Calu3 (cell line): ENCODE measurements around the gene NRCAM. TPM values are rescaled to one million over a fixed set of nuclear protein-coding genes. Genes with fewer than 3 reads are reported as not detected.

Experiments used
- BruUV-seq: library from RNA; stranded (reverse); fragments of 400-500 nt; replicated peaks from 2 replicates; lab custom pipeline; 2021; lab: Mats Ljungman, UMichigan
- CTCF ChIA-PET: fragments of 300-600 bp; sonication (Branson Sonifier 250); formaldehyde crosslinking; loops from one replicate; lab custom pipeline; 2022; ENCODE audit warnings: antibody characterized with exemption; lab: Charles Lee
- DNase-seq: peaks from one replicate; pipeline ENCODE4 v3.0.0; 2022
- H3K27ac Mint-ChIP-seq: one replicate; pipeline ENCODE4 v1.8.0; 2022; ENCODE audit warnings: mixed read lengths; ENCODE audit not compliant: unreplicated experiment
- H3K27me3 Mint-ChIP-seq: one replicate; pipeline ENCODE4 v1.8.0; 2022; ENCODE audit warnings: mixed read lengths; ENCODE audit not compliant: unreplicated experiment
- H3K36me3 Mint-ChIP-seq: one replicate; pipeline ENCODE4 v1.8.0; 2022; ENCODE audit warnings: mild to moderate bottlenecking, moderate library complexity, mixed read lengths; ENCODE audit not compliant: insufficient read depth, unreplicated experiment
- H3K4me1 Mint-ChIP-seq: one replicate; pipeline ENCODE4 v1.8.0; 2022; ENCODE audit warnings: mild to moderate bottlenecking, low read depth, mixed read lengths; ENCODE audit not compliant: unreplicated experiment
- H3K4me3 Mint-ChIP-seq: one replicate; pipeline ENCODE4 v1.8.0; 2022; ENCODE audit warnings: mild to moderate bottlenecking, low read depth, moderate library complexity, mixed read lengths; ENCODE audit not compliant: unreplicated experiment
- H3K9me3 Mint-ChIP-seq: one replicate; pipeline ENCODE4 v1.8.0; 2022; ENCODE audit warnings: low read depth, mixed read lengths; ENCODE audit not compliant: unreplicated experiment
- CTCF ChIP-seq: fragments of 200-600 bp; IDR thresholded peaks from one replicate; pipeline ENCODE4 v1.8.0; 2022; ENCODE audit warnings: antibody characterized with exemption; ENCODE audit not compliant: unreplicated experiment
- intact Hi-C: fragments of 100-400 bp; cut with micrococcal nuclease; formaldehyde crosslinking; loops from one replicate; pipeline ENCODE4 v1.10.0; 2022; ENCODE audit not compliant: unreplicated experiment
- total RNA-seq: library from RNA; stranded (reverse); gene quantifications from 2 replicates; pipeline ENCODE4 v1.2.3, GENCODE V29; 2022

The NRCAM gene
- total RNA-seq, 1 experiment from 2014 or later, result 15.0 TPM

GRCh38 chr7:108118959-108119358 lies 337.3 kb downstream of the NRCAM start:
- Mint-ChIP-seq H3K4me3 (no peak overlapping the region), H3K36me3 (no peaks in the 10 kb centered on the region)

GRCh38 chr7:108114117-108114841 lies 342.0 kb downstream of the NRCAM start:
- no peak overlapping the region for H3K27ac Mint-ChIP-seq
- no TSS peak for BruUV-seq
- no peaks in the 10 kb centered on the region for H3K9me3 Mint-ChIP-seq
- H3K36me3 Mint-ChIP-seq, result no peaks in the 10 kb centered on the region
- no peaks in the 10 kb centered on the region for H3K27me3 Mint-ChIP-seq
- CTCF ChIA-PET, result interaction anchor here (0.6 to 1.7 kb wide), 2 partner anchors 19 to 32 kb away, joined by 5 read pairs; no protein-coding TSS in a partner anchor
- TF ChIP-seq CTCF, result peak; percentile 58
- DNase-seq, result peak; percentile 19
- intact Hi-C loops, result loop anchor here (1.0 kb wide), 2 partner anchors 32 to 383 kb away; no protein-coding TSS in a partner anchor
- H3K4me3 Mint-ChIP-seq, result no peak overlapping the region
- no peaks in the 10 kb centered on the region for H3K4me1 Mint-ChIP-seq

More at GRCh38 chr7:108118959-108119358, 337.3 kb downstream of the NRCAM start:
- no peaks in the 10 kb centered on the region for H3K4me1 Mint-ChIP-seq
- BruUV-seq, result no TSS peak
- CTCF ChIA-PET, result no interaction called here
- H3K9me3 Mint-ChIP-seq, result no peaks in the 10 kb centered on the region
- H3K27ac Mint-ChIP-seq, result no peak overlapping the region
- no peaks in the 10 kb centered on the region for H3K27me3 Mint-ChIP-seq
- intact Hi-C loops, result no loop called here
- no peak for DNase-seq
- TF ChIP-seq CTCF, result no peak

GRCh38 chr7:108112683-108113082 lies 343.6 kb downstream of the NRCAM start:
- Mint-ChIP-seq H3K27me3 (no peaks in the 10 kb centered on the region), H3K36me3 (no peaks in the 10 kb centered on the region), H3K4me1 (no peaks in the 10 kb centered on the region), H3K27ac (no peak overlapping the region), H3K9me3 (no peaks in the 10 kb centered on the region), H3K4me3 (no peak overlapping the region)
- CTCF ChIA-PET, result interaction anchor here (0.6 kb wide), 1 partner anchor 7 kb away, joined by 4 read pairs; no protein-coding TSS in a partner anchor
- intact Hi-C loops, result no loop called here
- no TSS peak for BruUV-seq
- no peak for DNase-seq
- TF ChIP-seq CTCF, result no peak

GRCh38 chr7:108109221-108109908 lies 346.9 kb downstream of the NRCAM start:
- peak; percentile 19 for DNase-seq
- Mint-ChIP-seq H3K4me1 (no peaks in the 10 kb centered on the region), H3K27me3 (no peaks in the 10 kb centered on the region), H3K4me3 (no peak overlapping the region), H3K27ac (no peak overlapping the region), H3K36me3 (no peaks in the 10 kb centered on the region), H3K9me3 (no peaks in the 10 kb centered on the region)
- CTCF ChIA-PET, result interaction anchor here (0.6 kb wide), 3 partner anchors 157 to 389 kb away, joined by 3 to 8 read pairs (median 3); no protein-coding TSS in a partner anchor
- intact Hi-C loops, result no loop called here
- no peak for TF ChIP-seq CTCF
- no TSS peak for BruUV-seq
